Large intestine (tissue), 3 donors: ENCODE measurements around the gene GPBP1L1. TPM values are rescaled to one million over a fixed set of nuclear protein-coding genes. Genes with fewer than 3 reads are reported as not detected.

Source experiments
- DNase-seq, 2 donors: peaks; one replicate each; pipeline versions ENCODE4 v3.0.0 to v3.0.0-alpha.2; 2013
- H3K27ac ChIP-seq: one replicate; pipeline ENCODE4 v1.5.1; 2013; ENCODE audit warnings: low read length
- H3K27me3 ChIP-seq: 2 replicates; pipeline ENCODE4 v1.6.1; 2013; ENCODE audit warnings: low read length; ENCODE audit not compliant: control insufficient read depth, insufficient read depth
- H3K36me3 ChIP-seq: 2 replicates; pipeline ENCODE4 v1.6.1; 2013; ENCODE audit warnings: low read length; ENCODE audit not compliant: control insufficient read depth, insufficient read depth
- H3K4me1 ChIP-seq: one replicate; pipeline ENCODE4 v1.6.1; 2013; ENCODE audit warnings: low read length; ENCODE audit not compliant: control insufficient read depth, insufficient read depth
- H3K4me3 ChIP-seq: one replicate; pipeline ENCODE4 v1.5.1; 2013; ENCODE audit warnings: low read length
- H3K9me3 ChIP-seq: one replicate; pipeline ENCODE4 v1.6.1; 2013; ENCODE audit warnings: mild to moderate bottlenecking, low read depth, low read length, moderate library complexity; ENCODE audit not compliant: control insufficient read depth
- WGBS: methylation state at CpG from one replicate; pipeline ENCODE4 v1.1.5; 2013; ENCODE audit warnings: low lambda C conversion rate; ENCODE audit not compliant: insufficient coverage; 5-methylcytosine and 5-hydroxymethylcytosine counted together
- polyA plus RNA-seq: library from polyadenylated mRNA; unstranded; fragments of 120-200 nt; gene quantifications from one replicate; pipeline ENCODE4 v1.2.1, GENCODE V29; 2013

Gene GPBP1L1
- polyA plus RNA-seq, 1 donor: 99.3 TPM

DNA sequence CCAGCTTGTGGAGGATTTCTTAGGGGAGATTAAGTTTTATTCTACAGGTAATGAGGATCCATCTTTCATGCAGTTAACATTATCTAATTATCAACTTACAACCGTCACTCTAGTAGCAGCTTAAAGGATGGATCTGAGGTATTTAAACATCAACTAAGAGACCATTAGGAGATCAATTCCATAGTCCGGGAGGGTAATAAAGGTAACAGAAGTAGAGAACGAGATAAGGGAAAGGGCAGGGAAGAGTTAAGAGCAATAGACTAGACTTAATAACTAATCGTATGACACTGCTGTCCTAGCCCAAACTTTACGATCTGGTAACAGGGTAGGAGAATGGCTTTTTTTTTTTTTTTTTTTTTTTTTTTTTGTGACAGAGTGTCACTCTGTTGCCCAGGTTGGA, 43.0 kb downstream of the GPBP1L1 start:
- Histone ChIP-seq H3K9me3 (no peaks in the 10 kb centered on the region), H3K27me3 (no peaks in the 10 kb centered on the region), H3K36me3 (peaks cover 53% of the 10 kb centered on the region), H3K27ac (peak overlapping the region; percentile 78), H3K4me3 (no peak overlapping the region), H3K4me1 (peaks cover 24% of the 10 kb centered on the region)
- DNase-seq: peak; percentile 57 to 78
- WGBS: 14% methylated on average over 1 of the region's 5 CpGs

DNA sequence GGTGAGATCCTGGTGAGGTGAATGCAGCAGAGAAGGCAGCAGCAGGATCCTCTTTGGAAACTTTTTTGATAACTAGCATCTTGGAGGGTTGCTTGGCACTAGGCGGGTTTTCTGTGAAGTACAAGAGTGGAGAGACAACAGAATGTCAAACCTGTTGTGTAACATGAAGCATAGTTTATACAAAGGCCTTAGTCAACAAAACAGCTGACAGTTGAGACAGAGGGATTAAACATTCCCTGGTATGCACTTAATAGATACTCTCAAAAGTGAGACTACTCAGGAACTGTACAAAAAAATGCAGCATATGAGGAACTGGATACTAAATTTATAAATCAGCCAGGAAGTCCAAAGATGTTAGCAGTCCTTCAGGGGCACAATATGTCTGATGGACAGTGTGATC, 46.0 kb downstream of the GPBP1L1 start:
- Histone ChIP-seq H3K36me3 (peaks cover 62% of the 10 kb centered on the region), H3K27ac (no peak overlapping the region), H3K4me3 (no peak overlapping the region), H3K4me1 (peaks cover 24% of the 10 kb centered on the region), H3K27me3 (no peaks in the 10 kb centered on the region), H3K9me3 (no peaks in the 10 kb centered on the region)
- WGBS: no CpG with 5 or more reads among the region's 1 CpG
- DNase-seq: no peak

DNA sequence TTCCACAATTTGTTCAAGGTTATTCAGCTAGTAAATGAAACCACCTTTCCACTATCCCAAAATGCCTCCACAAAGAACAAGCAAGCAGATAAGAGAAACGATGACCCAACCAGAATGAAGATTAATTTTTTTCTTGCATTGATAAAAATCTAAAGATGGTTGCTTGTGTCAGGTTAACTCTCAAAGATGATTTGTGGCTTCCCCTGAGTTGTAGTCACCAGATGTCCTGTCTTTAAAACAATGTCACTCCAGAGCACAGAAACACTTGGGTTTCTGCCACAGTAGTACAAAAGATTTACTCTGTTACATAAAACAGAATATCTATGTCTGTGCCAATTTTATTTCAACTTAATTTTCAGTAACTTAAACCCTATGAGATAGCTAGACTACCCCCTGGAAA, 51.1 kb downstream of the GPBP1L1 start:
- H3K27me3 ChIP-seq: no peaks in the 10 kb centered on the region
- 40% methylated on average over 1 of the region's 1 CpG for WGBS
- no peak overlapping the region for H3K4me3 ChIP-seq
- H3K4me1 ChIP-seq: no peaks in the 10 kb centered on the region
- peaks cover 86% of the 10 kb centered on the region for H3K36me3 ChIP-seq
- no peak for DNase-seq
- H3K27ac ChIP-seq: no peak overlapping the region
- H3K9me3 ChIP-seq: no peaks in the 10 kb centered on the region

DNA sequence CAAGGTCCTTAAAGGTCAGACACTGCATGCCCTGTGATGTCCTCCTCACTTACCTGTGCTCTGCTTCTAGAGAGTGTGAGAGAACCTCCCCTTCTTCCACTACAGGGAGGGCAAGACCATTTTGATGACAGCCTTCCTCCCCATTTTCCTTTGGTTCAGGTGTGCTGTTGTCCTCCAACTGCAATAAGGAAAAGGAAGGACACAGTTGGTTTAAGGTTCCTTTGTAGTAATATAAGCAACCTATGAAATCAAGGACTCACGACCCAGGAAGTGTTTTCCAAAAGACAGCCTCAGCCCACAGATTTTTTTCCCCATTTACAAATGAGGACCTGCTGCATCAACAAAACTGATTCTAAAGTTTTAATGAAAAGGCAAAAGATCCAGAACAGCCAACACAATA, 55.9 kb downstream of the GPBP1L1 start:
- Histone ChIP-seq H3K27me3 (no peaks in the 10 kb centered on the region), H3K4me1 (no peaks in the 10 kb centered on the region), H3K27ac (no peak overlapping the region), H3K4me3 (no peak overlapping the region), H3K9me3 (no peaks in the 10 kb centered on the region), H3K36me3 (peaks cover 77% of the 10 kb centered on the region)
- no CpG with 5 or more reads among the region's 1 CpG for WGBS
- no peak for DNase-seq

DNA sequence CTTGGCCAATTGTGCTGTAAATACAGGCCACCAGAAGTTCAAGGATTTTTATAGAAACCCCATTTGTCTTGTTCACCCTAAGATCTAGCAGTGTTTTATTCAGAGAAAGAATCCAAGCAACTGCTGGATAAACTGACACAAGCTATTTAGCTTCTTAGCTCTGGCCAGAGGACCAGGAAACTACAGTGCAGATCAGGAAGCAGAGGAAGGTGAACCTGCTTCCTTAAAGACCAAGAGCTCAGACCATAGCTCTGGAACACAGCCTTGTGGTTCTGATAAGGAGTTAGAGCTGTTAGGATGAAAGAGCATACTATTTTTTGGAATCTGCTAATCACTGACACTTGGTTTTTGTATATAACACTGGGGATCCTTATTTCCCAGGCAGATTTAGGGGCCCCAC, 57.3 kb downstream of the GPBP1L1 start:
- H3K36me3 ChIP-seq: peaks cover 65% of the 10 kb centered on the region
- no peak for DNase-seq

DNA sequence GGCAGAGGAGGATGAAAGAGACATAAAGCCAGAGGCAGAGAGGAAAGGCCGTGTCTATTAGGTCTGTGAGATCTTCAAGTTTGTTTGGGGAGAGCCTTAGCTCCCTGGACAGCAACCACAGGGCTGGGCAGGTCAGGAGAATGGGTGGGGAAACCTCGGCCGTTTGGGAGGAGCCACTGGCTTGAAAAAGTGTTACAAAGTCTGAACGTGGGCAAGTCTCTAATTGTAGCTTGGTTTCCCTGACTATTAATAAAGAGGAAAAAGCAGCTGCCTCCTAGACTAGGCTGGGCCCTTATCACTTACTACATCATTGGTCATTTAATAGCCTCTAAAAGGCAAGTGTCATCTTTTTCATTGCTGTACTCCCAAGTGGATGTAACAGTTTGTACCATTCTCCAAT, 62.4 kb downstream of the GPBP1L1 start, which contains the start of gene CCDC17:
Gene CCDC17, minus strand, starts transcription at position 83 of the 400 bp plus-strand sequence. CDS start 145 bp downstream, outside the sequence.
- Histone ChIP-seq H3K27ac (no peak within 1 kb of the TSS), H3K36me3 (peaks cover 36% of the 10 kb centered on the region), H3K4me1 (peaks cover 10% of the 10 kb centered on the region), H3K27me3 (no peaks in the 10 kb centered on the region), H3K9me3 (peaks cover 4% of the 10 kb centered on the region), H3K4me3 (peak within 1 kb of the TSS; percentile 23)
- no CpG with 5 or more reads among the region's 4 CpGs for WGBS
- no peak for DNase-seq

More for the DNA sequence above, 57.3 kb downstream of the GPBP1L1 start:
- Histone ChIP-seq H3K27ac (no peak overlapping the region), H3K27me3 (no peaks in the 10 kb centered on the region), H3K4me1 (no peaks in the 10 kb centered on the region), H3K4me3 (no peak overlapping the region), H3K9me3 (no peaks in the 10 kb centered on the region)

DNA sequence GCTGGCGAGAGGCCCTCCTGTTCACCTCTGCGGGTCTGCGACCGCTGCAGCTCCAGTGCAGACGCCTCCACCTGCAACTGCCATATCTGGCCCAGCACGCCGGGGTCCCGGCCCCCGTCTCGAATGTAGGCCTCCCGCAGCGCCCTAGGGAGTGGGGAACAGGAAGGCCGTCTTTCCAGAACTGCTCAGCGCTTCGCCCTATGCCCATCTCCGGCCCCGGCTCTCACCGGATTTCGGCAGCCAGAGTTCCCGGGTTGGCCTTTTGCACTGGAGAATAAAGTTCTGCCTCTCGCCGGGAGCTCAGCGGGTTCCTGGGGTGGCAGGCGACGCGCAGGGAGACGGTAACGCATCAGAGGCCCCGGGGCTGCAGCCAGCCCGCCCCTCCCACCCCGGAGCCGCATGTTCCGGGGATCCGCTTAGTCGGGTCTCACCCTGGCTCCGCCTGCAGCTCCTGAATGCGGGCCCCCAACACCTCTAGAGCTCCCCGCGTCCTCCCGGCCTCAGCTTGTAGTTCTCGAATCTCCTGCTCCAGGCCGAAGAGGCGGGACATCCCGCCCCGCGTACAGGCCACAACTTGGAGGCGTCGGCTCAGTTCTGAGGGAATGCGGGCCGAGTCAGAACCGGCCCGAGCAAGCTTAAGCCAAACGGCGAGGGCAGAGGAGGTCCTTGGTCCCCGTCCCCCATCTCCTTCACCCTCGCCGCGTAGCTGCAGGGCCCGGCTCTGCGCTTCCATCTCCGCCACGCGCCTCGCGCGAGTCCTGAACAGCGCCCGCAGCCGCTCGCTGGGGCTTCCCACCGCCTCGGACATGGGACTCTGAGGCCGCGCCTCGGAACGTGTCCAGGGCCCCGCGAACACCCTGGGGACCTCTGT, 63.6 kb downstream of the GPBP1L1 start:
- Histone ChIP-seq H3K4me3 (peak overlapping the region; percentile 23), H3K27me3 (no peaks in the 10 kb centered on the region), H3K4me1 (peaks cover 10% of the 10 kb centered on the region), H3K36me3 (peaks cover 34% of the 10 kb centered on the region), H3K27ac (no peak overlapping the region), H3K9me3 (peaks cover 4% of the 10 kb centered on the region)
- WGBS: no CpG with 5 or more reads among the region's 78 CpGs
- DNase-seq: peak; percentile 12 to 38

DNA sequence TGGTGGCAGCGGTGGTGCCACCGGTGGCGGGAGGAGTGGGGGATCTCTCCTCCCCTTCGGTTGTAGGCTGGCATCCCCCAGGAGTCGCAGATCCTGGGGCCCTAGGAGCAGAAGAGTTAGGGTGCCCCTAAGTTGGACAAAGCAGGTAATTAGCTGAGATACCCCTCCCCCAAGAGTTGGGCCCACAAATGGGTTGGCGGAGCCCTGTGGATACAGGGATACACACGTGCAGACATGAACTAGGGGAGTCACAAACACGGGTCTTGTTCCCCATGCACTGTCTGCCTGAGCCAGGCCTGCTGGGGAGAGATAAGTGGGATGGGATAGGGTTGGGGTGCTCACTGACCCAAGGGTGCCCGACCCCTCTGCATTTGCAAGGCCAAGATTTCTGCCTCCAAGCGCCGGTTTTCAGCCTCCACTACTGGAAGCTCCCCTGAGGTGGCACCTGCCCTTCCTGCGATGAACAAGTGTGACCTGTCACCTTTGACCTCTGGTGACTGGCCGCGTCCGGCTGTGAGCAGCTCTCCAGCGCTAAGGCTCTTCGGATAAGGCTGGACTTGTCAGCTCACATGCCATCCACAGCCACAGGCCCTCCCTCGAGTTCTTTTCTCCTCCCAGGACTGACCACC, 64.3 kb downstream of the GPBP1L1 start:
- Histone ChIP-seq H3K27me3 (no peaks in the 10 kb centered on the region), H3K27ac (no peak overlapping the region), H3K9me3 (peaks cover 4% of the 10 kb centered on the region), H3K4me3 (peak overlapping the region; percentile 23), H3K4me1 (peaks cover 10% of the 10 kb centered on the region), H3K36me3 (peaks cover 39% of the 10 kb centered on the region)
- no peak for DNase-seq
- WGBS: no CpG with 5 or more reads among the region's 18 CpGs

DNA sequence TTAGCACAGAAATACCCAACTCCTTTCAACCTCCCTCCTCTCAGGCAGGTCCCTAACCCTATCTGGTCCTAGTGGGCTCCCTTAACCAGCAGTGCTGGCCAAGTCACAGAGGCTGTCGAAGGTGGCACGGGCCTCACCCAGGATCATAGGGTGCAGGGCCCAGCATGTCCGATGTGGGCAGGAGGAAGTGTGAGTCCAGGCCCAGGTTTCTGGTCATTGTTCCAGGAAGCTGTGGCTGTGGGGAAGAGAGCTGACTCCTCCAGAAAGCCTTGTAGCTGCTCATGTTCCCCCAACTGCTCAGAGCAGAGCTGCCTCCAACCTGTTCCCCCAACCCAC, 64.9 kb downstream of the GPBP1L1 start:
- DNase-seq: no peak
- Histone ChIP-seq H3K27me3 (no peaks in the 10 kb centered on the region), H3K4me1 (peaks cover 10% of the 10 kb centered on the region), H3K9me3 (peaks cover 4% of the 10 kb centered on the region), H3K4me3 (no peak overlapping the region), H3K36me3 (peaks cover 40% of the 10 kb centered on the region), H3K27ac (no peak overlapping the region)
- no CpG with 5 or more reads among the region's 3 CpGs for WGBS

DNA sequence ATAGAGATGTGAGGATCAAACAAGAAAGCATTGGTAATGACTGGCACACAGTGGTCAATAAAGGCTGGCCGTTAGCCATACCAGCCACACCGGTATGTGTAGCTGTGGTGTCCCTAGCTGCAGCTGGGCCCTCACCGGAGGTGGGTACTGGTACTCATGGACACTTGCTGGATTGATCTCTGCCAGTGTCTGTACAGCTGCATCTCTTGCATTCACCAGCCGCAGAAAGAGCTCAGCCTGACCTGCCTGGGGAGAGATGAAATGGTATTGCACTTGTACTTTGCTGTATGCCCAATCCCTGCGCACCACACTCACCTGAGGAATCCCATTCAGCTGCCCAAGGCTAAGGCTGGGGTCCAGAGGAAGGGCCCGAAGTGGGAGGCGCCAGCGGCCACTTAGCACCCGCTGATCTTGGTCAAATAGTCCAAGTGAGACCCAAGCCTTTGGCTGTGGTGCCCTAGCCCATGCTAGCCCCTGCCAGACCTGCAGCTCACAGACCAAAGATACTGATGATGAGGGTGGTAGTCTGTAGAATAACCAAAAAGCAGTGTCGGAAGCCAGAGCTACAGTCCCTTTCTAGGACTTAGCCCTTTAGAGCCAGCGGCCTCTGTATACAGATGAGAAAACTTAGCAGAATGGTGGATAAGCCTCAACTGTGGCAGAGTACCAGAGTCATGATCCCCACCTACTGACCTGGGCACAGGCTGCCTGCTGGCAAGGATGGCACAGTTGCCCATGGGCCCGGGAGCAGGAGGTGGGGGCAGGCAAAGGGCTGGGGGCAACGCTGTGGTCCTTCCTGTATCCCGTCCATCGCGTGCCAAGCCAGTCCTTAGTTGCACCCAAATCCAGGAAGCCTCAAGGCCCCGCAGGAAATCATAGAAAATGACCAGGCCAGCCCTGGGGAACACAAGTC, 65.5 kb downstream of the GPBP1L1 start:
- Histone ChIP-seq H3K4me3 (no peak overlapping the region), H3K9me3 (peaks cover 4% of the 10 kb centered on the region), H3K27me3 (no peaks in the 10 kb centered on the region), H3K27ac (no peak overlapping the region), H3K36me3 (peaks cover 44% of the 10 kb centered on the region), H3K4me1 (peaks cover 10% of the 10 kb centered on the region)
- DNase-seq: no peak
- no CpG with 5 or more reads among the region's 17 CpGs for WGBS
